Midbrain (tissue), 1 donor: ENCODE measurements around the gene COL27A1.

Experiments used
- DNase-seq: peaks from one replicate; lab custom pipeline; 2025; lab: John Stamatoyannopoulos, UW

Gene COL27A1

GRCh38 chr9:114247491-114247890 lies 92.2 kb downstream of the COL27A1 start:
- DNase-seq, result no peak

GRCh38 chr9:114248299-114248707 lies 93.0 kb downstream of the COL27A1 start:
- DNase-seq, result peak; percentile 13

GRCh38 chr9:114249424-114250234 lies 94.3 kb downstream of the COL27A1 start:
- DNase-seq, result no peak

- peak; percentile 86 for DNase-seq
Observed at GRCh38 chr9:114250235-114250568, 94.9 kb downstream of the COL27A1 start.

GRCh38 chr9:114250648-114251047 lies 95.3 kb downstream of the COL27A1 start:
- DNase-seq, result no peak

GRCh38 chr9:114252394-114252793 lies 97.1 kb downstream of the COL27A1 start:
- DNase-seq, result no peak

- no peak for DNase-seq
Observed at GRCh38 chr9:114256827-114257328, 101.5 kb downstream of the COL27A1 start.

GRCh38 chr9:114258218-114258617 lies 102.9 kb downstream of the COL27A1 start:
- no peak for DNase-seq

- DNase-seq, result no peak
Observed at GRCh38 chr9:114258866-114259797, 103.8 kb downstream of the COL27A1 start.

GRCh38 chr9:114259798-114260523 lies 104.6 kb downstream of the COL27A1 start:
- DNase-seq, result no peak

GRCh38 chr9:114261026-114261425 lies 105.7 kb downstream of the COL27A1 start:
- DNase-seq, result no peak

- DNase-seq, result no peak
Observed at GRCh38 chr9:114261987-114262386, 106.7 kb downstream of the COL27A1 start.

- no peak for DNase-seq
Observed at GRCh38 chr9:114263853-114264510, 108.6 kb downstream of the COL27A1 start.

- no peak for DNase-seq
Observed at GRCh38 chr9:114264806-114265550, 109.6 kb downstream of the COL27A1 start.

- DNase-seq, result no peak
Observed at GRCh38 chr9:114266969-114267368, 111.6 kb downstream of the COL27A1 start.

- no peak for DNase-seq
Observed at GRCh38 chr9:114269023-114269422, 113.7 kb downstream of the COL27A1 start.

GRCh38 chr9:114270120-114270975 lies 115.0 kb downstream of the COL27A1 start:
- no peak for DNase-seq

GRCh38 chr9:114271556-114272510 lies 116.5 kb downstream of the COL27A1 start:
- peak; percentile 33 for DNase-seq
